ENCODE data around the gene CDH23.

GRCh38 chr10:71357792-71358265 is 38.9 kb upstream of the CDH23 start:
- TF ChIP-seq POLR2A (IDR thresholded peaks at IDR 0.05), result no peak
- TF ChIP-seq CTCF (IDR thresholded peaks at IDR 0.05 in 8 of 11, conservative IDR thresholded peaks at IDR 0.05 in 3 of 11), result no peak
- TF ChIP-seq POLR2AphosphoS5 (IDR thresholded peaks at IDR 0.05), result no peak
